ENCODE data around the gene TOX2.
"Not testable (repeated sequence)": the region's sequence is repeated elsewhere in the genome, so short reads cannot be mapped to it uniquely, and the experiment has no call there.

The TOX2 gene

GRCh38 chr20:44038681-44039123 lies 124.0 kb downstream of the TOX2 start:
- no peak for DNase-seq

GRCh38 chr20:44039147-44039546 lies 124.5 kb downstream of the TOX2 start:
- no peak for DNase-seq

- no peak for DNase-seq
These were observed 125.1 kb downstream of the TOX2 start for GRCh38 chr20:44039741-44040140.

- DNase-seq = no peak
These were observed 125.7 kb downstream of the TOX2 start for GRCh38 chr20:44040202-44040915.

GRCh38 chr20:44041001-44041400 lies 126.3 kb downstream of the TOX2 start:
- no peak for DNase-seq

- DNase-seq = not testable (repeated sequence)
These were observed 130.1 kb downstream of the TOX2 start for GRCh38 chr20:44044712-44045111.

- DNase-seq = no peak
These were observed 135.7 kb downstream of the TOX2 start for GRCh38 chr20:44050327-44050726.

- DNase-seq = no peak
These were observed 136.4 kb downstream of the TOX2 start for GRCh38 chr20:44050925-44051660.

GRCh38 chr20:44051661-44052000 lies 137.0 kb downstream of the TOX2 start:
- DNase-seq = no peak

- no peak for DNase-seq
These were observed 137.5 kb downstream of the TOX2 start for GRCh38 chr20:44052166-44052565.

- no peak for DNase-seq
These were observed 138.4 kb downstream of the TOX2 start for GRCh38 chr20:44053046-44053445.

- no peak for DNase-seq
These were observed 139.5 kb downstream of the TOX2 start for GRCh38 chr20:44054118-44054517.

GRCh38 chr20:44054849-44055248 lies 140.2 kb downstream of the TOX2 start:
- no peak for DNase-seq

GRCh38 chr20:44056010-44056698 lies 141.5 kb downstream of the TOX2 start:
- no peak for DNase-seq

- DNase-seq = no peak
These were observed 143.3 kb downstream of the TOX2 start for GRCh38 chr20:44057698-44058675.

GRCh38 chr20:44064501-44065400 lies 150.1 kb downstream of the TOX2 start:
- DNase-seq = no peak

GRCh38 chr20:44065401-44066340 lies 151.0 kb downstream of the TOX2 start:
- DNase-seq = no peak

GRCh38 chr20:44066645-44067606 lies 152.3 kb downstream of the TOX2 start:
- no peak for DNase-seq

- no peak for DNase-seq
These were observed 153.0 kb downstream of the TOX2 start for GRCh38 chr20:44067650-44068081.

Measured in activated CD4-positive, CD25-positive, alpha-beta regulatory T cell treated with anti-CD3 and anti-CD28 coated beads, Interleukin-2, amount 50 U/mL, for 72 hours (primary cell).